Stimulated activated CD4-positive, alpha-beta T cell treated with anti-CD3 and anti-CD28 coated beads, Interleukin-1b, Interleukin-23, amount 100 ng/mL, for 1 hour (primary cell): ENCODE data around the gene OR14J1.
"Not testable (repeated sequence)": the region's sequence is repeated elsewhere in the genome, so short reads cannot be mapped to it uniquely, and the experiment has no call there.

ENCODE experiments used
- DNase-seq, 2 donors: peaks; one replicate each; pipeline ENCODE4 v3.0.0-alpha.2; 2020; ENCODE audit warnings: low read depth in 2 of 2

The OR14J1 gene

GRCh38 chr6:29301316-29301715, at the start of gene OR14J1:
Gene OR14J1 (plus strand): TSS chr6:29301701. CDS start chr6:29306690, 4,989 bp downstream.
- no peak for DNase-seq

- no peak for DNase-seq
Measured at GRCh38 chr6:29251736-29252135, 49.8 kb upstream of the OR14J1 start.

GRCh38 chr6:29255530-29255929, 46.0 kb upstream of the OR14J1 start:
- DNase-seq: no peak

- no peak for DNase-seq
Measured at GRCh38 chr6:29259721-29260120, 41.8 kb upstream of the OR14J1 start.

- no peak for DNase-seq
Measured at GRCh38 chr6:29263001-29263400, 38.5 kb upstream of the OR14J1 start.

GRCh38 chr6:29294499-29294914, 7.0 kb upstream of the OR14J1 start:
- no peak for DNase-seq

- DNase-seq: no peak
Measured at GRCh38 chr6:29295181-29295585, 6.3 kb upstream of the OR14J1 start.

GRCh38 chr6:29295623-29296022, 5.9 kb upstream of the OR14J1 start:
- DNase-seq: no peak

GRCh38 chr6:29319931-29320330, 18.4 kb downstream of the OR14J1 start:
- DNase-seq: no peak

GRCh38 chr6:29323332-29323731, 21.8 kb downstream of the OR14J1 start:
- DNase-seq: not testable (repeated sequence)

GRCh38 chr6:29325777-29326176, 24.3 kb downstream of the OR14J1 start:
- DNase-seq: no peak

GRCh38 chr6:29332676-29333075, 31.2 kb downstream of the OR14J1 start:
- DNase-seq: no peak

GRCh38 chr6:29336269-29336668, 34.8 kb downstream of the OR14J1 start:
- no peak for DNase-seq

GRCh38 chr6:29345380-29345779, 43.9 kb downstream of the OR14J1 start:
- no peak for DNase-seq

GRCh38 chr6:29349348-29349747, 47.8 kb downstream of the OR14J1 start:
- DNase-seq: not testable (repeated sequence)

GRCh38 chr6:29354980-29355379, 53.5 kb downstream of the OR14J1 start:
- DNase-seq: no peak

GRCh38 chr6:29355603-29356002, 54.1 kb downstream of the OR14J1 start:
- DNase-seq: no peak
